ENCODE measurements around the gene ZNF440. TPM values are rescaled to one million over a fixed set of nuclear protein-coding genes. Genes with fewer than 3 reads are reported as not detected.

Gene ZNF440
- total RNA-seq, 1 experiment from 2014 or later, result 21.2 TPM

DNA sequence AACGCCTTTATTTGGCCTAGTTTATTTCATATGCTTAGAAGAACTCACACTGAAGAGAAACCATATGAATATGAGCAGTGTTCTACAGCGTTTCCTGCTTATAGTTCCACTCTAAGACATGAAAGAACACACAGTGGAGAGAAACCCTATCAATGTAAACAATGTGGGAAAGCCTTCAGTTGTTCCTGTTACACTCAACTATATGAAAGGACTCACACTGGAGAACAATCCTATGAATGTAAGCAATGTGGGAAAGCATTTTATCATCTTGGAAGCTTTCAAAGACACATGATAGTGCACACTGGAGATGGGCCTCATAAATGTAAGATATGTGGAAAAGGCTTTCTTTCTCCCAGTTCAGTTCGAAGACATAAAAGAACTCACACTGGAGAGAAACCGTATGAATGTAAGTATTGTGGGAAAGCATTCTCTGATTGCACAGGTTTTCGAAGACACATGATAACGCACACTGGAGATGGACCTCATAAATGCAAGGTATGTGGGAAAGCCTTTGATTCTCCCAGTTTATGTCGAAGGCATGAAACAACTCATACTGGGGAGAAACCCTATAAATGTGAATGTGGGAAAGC, 33.5 kb upstream of the ZNF440 start:
- Mint-ChIP-seq H3K4me1 (ENCODE audit: low read depth, unreplicated experiment) (no peaks in the 10 kb centered on the region), H3K9me3 (ENCODE audit: low read depth, unreplicated experiment) (peaks cover 5% of the 10 kb centered on the region), H3K27me3 (ENCODE audit: unreplicated experiment) (no peaks in the 10 kb centered on the region), H3K27ac (ENCODE audit: unreplicated experiment) (no peak overlapping the region), H3K36me3 (ENCODE audit: insufficient read depth, unreplicated experiment) (peaks cover 10% of the 10 kb centered on the region), H3K4me3 (ENCODE audit: low read depth, unreplicated experiment) (no peak overlapping the region)
- DNase-seq, result no peak
- CTCF ChIA-PET, result no interaction called here
- no peak for TF ChIP-seq CTCF (IDR thresholded peaks at IDR 0.05; ENCODE audit: unreplicated experiment)
- no TSS peak for BruUV-seq (replicated peaks)
- intact Hi-C loops (cut with micrococcal nuclease; ENCODE audit: unreplicated experiment), result no loop called here

DNA sequence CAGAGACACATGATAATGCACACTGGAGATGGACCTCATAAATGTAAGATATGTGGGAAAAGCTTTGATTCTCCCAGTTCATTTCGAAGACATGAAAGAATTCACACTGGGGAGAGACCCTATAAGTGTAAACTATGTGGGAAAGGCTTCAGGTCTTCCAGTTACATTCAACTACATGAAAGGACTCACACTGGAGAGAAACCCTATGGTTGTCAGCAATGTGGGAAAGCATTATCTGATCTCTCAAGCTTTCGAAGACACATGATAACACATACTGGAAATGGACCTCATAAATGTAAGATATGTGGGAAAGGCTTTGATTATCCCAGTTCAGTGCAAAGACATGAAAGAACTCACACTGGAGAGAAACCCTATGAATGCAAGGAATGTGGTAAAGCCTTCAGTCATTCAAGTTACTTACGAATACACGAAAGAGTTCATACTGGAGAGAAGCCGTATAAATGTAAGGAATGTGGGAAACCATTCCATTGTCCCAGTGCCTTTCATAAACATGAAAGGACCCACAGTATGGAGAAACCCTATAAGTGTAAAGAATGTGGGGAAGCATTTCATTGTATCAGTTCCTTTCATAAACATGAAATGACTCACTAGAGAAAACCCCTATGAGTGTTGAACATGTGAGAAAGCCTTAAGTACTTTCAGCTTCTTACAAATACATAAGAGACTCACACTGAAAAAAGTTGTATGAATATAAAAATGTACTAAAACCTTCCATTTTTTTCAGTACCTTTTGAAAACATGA, 32.6 kb upstream of the ZNF440 start:
- intact Hi-C loops (cut with micrococcal nuclease; ENCODE audit: unreplicated experiment), result no loop called here
- no TSS peak for BruUV-seq (replicated peaks)
- Mint-ChIP-seq H3K27me3 (ENCODE audit: unreplicated experiment) (no peaks in the 10 kb centered on the region), H3K9me3 (ENCODE audit: low read depth, unreplicated experiment) (peaks cover 5% of the 10 kb centered on the region), H3K4me1 (ENCODE audit: low read depth, unreplicated experiment) (no peaks in the 10 kb centered on the region), H3K4me3 (ENCODE audit: low read depth, unreplicated experiment) (no peak overlapping the region), H3K36me3 (ENCODE audit: insufficient read depth, unreplicated experiment) (peaks cover 10% of the 10 kb centered on the region), H3K27ac (ENCODE audit: unreplicated experiment) (no peak overlapping the region)
- TF ChIP-seq CTCF (IDR thresholded peaks at IDR 0.05; ENCODE audit: unreplicated experiment), result no peak
- CTCF ChIA-PET, result no interaction called here
- DNase-seq, result no peak

GRCh38 chr19:11783767-11784166, 30.3 kb upstream of the ZNF440 start:
- Mint-ChIP-seq H3K36me3 (ENCODE audit: insufficient read depth, unreplicated experiment) (peaks cover 10% of the 10 kb centered on the region), H3K27me3 (ENCODE audit: unreplicated experiment) (no peaks in the 10 kb centered on the region), H3K27ac (ENCODE audit: unreplicated experiment) (no peak overlapping the region), H3K9me3 (ENCODE audit: low read depth, unreplicated experiment) (peaks cover 5% of the 10 kb centered on the region), H3K4me3 (ENCODE audit: low read depth, unreplicated experiment) (no peak overlapping the region), H3K4me1 (ENCODE audit: low read depth, unreplicated experiment) (no peaks in the 10 kb centered on the region)
- CTCF ChIA-PET, result no interaction called here
- intact Hi-C loops (cut with micrococcal nuclease; ENCODE audit: unreplicated experiment), result no loop called here
- no peak for TF ChIP-seq CTCF (IDR thresholded peaks at IDR 0.05; ENCODE audit: unreplicated experiment)
- no peak for DNase-seq
- no TSS peak for BruUV-seq (replicated peaks)

GRCh38 chr19:11784356-11784755, 29.7 kb upstream of the ZNF440 start:
- Mint-ChIP-seq H3K9me3 (ENCODE audit: low read depth, unreplicated experiment) (peaks cover 5% of the 10 kb centered on the region), H3K27me3 (ENCODE audit: unreplicated experiment) (no peaks in the 10 kb centered on the region), H3K36me3 (ENCODE audit: insufficient read depth, unreplicated experiment) (peaks cover 7% of the 10 kb centered on the region), H3K4me1 (ENCODE audit: low read depth, unreplicated experiment) (no peaks in the 10 kb centered on the region), H3K4me3 (ENCODE audit: low read depth, unreplicated experiment) (no peak overlapping the region), H3K27ac (ENCODE audit: unreplicated experiment) (no peak overlapping the region)
- no peak for DNase-seq
- intact Hi-C loops (cut with micrococcal nuclease; ENCODE audit: unreplicated experiment), result no loop called here
- BruUV-seq (replicated peaks), result no TSS peak
- CTCF ChIA-PET, result no interaction called here
- no peak for TF ChIP-seq CTCF (IDR thresholded peaks at IDR 0.05; ENCODE audit: unreplicated experiment)
